ENCODE results near the gene ECSCR. TPM values are rescaled to one million over a fixed set of nuclear protein-coding genes. Genes with fewer than 3 reads are reported as not detected.

Gene ECSCR
- total and polyA plus RNA-seq, 2 donors (not counting 1 experiment from before 2014, with no cell fraction given): not detected

- DNase-seq: no peak
- Histone ChIP-seq H3K4me2 (replicated peaks; ENCODE audit: low read depth, low read length, poor library complexity, severe bottlenecking) (no peak overlapping the region), H3K36me3 (replicated peaks in 1 of 2; ENCODE audit: control extremely low read depth in 1 of 2, control insufficient read depth in 1 of 2, extremely low read depth in 1 of 2, insufficient read depth in 2 of 2, low read length in 1 of 2) (no peaks in the 10 kb centered on the region), H3K27me3 (replicated peaks in 1 of 4; ENCODE audit: control extremely low read depth in 1 of 4, control insufficient read depth in 3 of 4, insufficient read depth in 4 of 4, low read length in 3 of 4) (no peaks in the 10 kb centered on the region), H3K4me3 (ENCODE audit: control extremely low read depth in 1 of 5, extremely low read depth in 1 of 5, insufficient read depth in 1 of 5, low read depth in 2 of 5, low read length in 4 of 5) (no peak overlapping the region), H3K27ac (ENCODE audit: low read length in 2 of 2) (no peak overlapping the region), H3K4me1 (ENCODE audit: control insufficient read depth in 2 of 2, insufficient read depth in 2 of 2, low read length in 2 of 2) (peaks cover 13 to 21% of the 10 kb centered on the region in 2 donors), H3K79me2 (ENCODE audit: control insufficient read depth, insufficient read depth, low read length) (peaks cover 4% of the 10 kb centered on the region), H4K20me1 (ENCODE audit: control insufficient read depth, insufficient read depth, low read length, poor library complexity, severe bottlenecking) (no peaks in the 10 kb centered on the region), H3K9ac (ENCODE audit: low read length) (no peak overlapping the region), H3K9me3 (ENCODE audit: control extremely low read depth in 1 of 3, control insufficient read depth in 2 of 3, insufficient read depth in 1 of 3, low read length in 2 of 3) (no peaks in the 10 kb centered on the region), H2AFZ (ENCODE audit: insufficient read depth, low read depth, low read length, poor library complexity, severe bottlenecking) (no peak overlapping the region)
- WGBS (ENCODE audit: insufficient coverage): 96% methylated on average over 9 of the region's 10 CpGs
- Mint-ChIP-seq H3K27me3 (no peaks in the 10 kb centered on the region), H3K9me3 (ENCODE audit: insufficient read depth) (no peaks in the 10 kb centered on the region), H3K4me3 (no peak overlapping the region), H3K4me1 (peaks cover 28% of the 10 kb centered on the region), H3K27ac (no peak overlapping the region)
- ChIA-PET CTCF (interaction anchor here (2.5 to 2.9 kb wide), 2 partner anchors 21 to 112 kb away, joined by 5 to 9 read pairs; no protein-coding TSS in a partner anchor), POLR2A (interaction anchor here (0.6 to 1.9 kb wide), 2 partner anchors 10 to 60 kb away, joined by 3 to 6 read pairs; no protein-coding TSS in a partner anchor)
- no peak for ATAC-seq (ENCODE audit: low read depth)
- TF ChIP-seq EZH2 (IDR thresholded peaks at IDR 0.05; ENCODE audit: borderline replicate concordance, insufficient read depth, low read depth, low read length, poor library complexity, severe bottlenecking) (no peak), CTCF (IDR thresholded peaks at IDR 0.05) (no peak)
- intact Hi-C loops (cut with micrococcal nuclease): loop anchor here (10.0 kb wide), 3 partner anchors 233 to 937 kb away; partner anchors contain the start of gene EGR1
Observed at GRCh38 chr5:139401546-139401945, 61.0 kb downstream of the ECSCR start.

- no peaks in the 10 kb centered on the region for H3K36me3 ChIP-seq (replicated peaks in 1 of 2; ENCODE audit: control extremely low read depth in 1 of 2, control insufficient read depth in 1 of 2, extremely low read depth in 1 of 2, insufficient read depth in 2 of 2, low read length in 1 of 2)
- no peak overlapping the region for H3K4me2 ChIP-seq (replicated peaks; ENCODE audit: low read depth, low read length, poor library complexity, severe bottlenecking)
- DNase-seq: no peak
- Mint-ChIP-seq H3K27ac (no peak overlapping the region), H3K9me3 (ENCODE audit: insufficient read depth) (no peaks in the 10 kb centered on the region), H3K4me3 (no peak overlapping the region), H3K4me1 (peaks cover 25% of the 10 kb centered on the region), H3K27me3 (no peaks in the 10 kb centered on the region)
- peaks cover 4% of the 10 kb centered on the region for H4K20me1 ChIP-seq (ENCODE audit: control insufficient read depth, insufficient read depth, low read length, poor library complexity, severe bottlenecking)
- H2AFZ ChIP-seq (ENCODE audit: insufficient read depth, low read depth, low read length, poor library complexity, severe bottlenecking): no peak overlapping the region
- H3K27ac ChIP-seq (ENCODE audit: low read length in 2 of 2): no peak overlapping the region
- H3K4me3 ChIP-seq (ENCODE audit: control extremely low read depth in 1 of 5, extremely low read depth in 1 of 5, insufficient read depth in 1 of 5, low read depth in 2 of 5, low read length in 4 of 5): no peak overlapping the region
- no peak overlapping the region for H3K9ac ChIP-seq (ENCODE audit: low read length)
- H3K27me3 ChIP-seq (replicated peaks in 1 of 4; ENCODE audit: control extremely low read depth in 1 of 4, control insufficient read depth in 3 of 4, insufficient read depth in 4 of 4, low read length in 3 of 4): no peaks in the 10 kb centered on the region
- WGBS (ENCODE audit: insufficient coverage): 66% methylated on average over 5 of the region's 6 CpGs
- intact Hi-C loops (cut with micrococcal nuclease): loop anchor here (10.0 kb wide), 3 partner anchors 235 to 935 kb away; partner anchors contain the start of gene EGR1
- ChIA-PET CTCF (no interaction called here), POLR2A (interaction anchor here (0.6 kb wide), 1 partner anchor 1235 kb away, joined by 8 read pairs; no protein-coding TSS in a partner anchor)
- no peaks in the 10 kb centered on the region for H3K9me3 ChIP-seq (ENCODE audit: control extremely low read depth in 1 of 3, control insufficient read depth in 2 of 3, insufficient read depth in 1 of 3, low read length in 2 of 3)
- H3K4me1 ChIP-seq (ENCODE audit: control insufficient read depth in 2 of 2, insufficient read depth in 2 of 2, low read length in 2 of 2): peaks cover 10 to 17% of the 10 kb centered on the region in 2 donors
- TF ChIP-seq CTCF (IDR thresholded peaks at IDR 0.05) (no peak), EZH2 (IDR thresholded peaks at IDR 0.05; ENCODE audit: borderline replicate concordance, insufficient read depth, low read depth, low read length, poor library complexity, severe bottlenecking) (no peak)
- H3K79me2 ChIP-seq (ENCODE audit: control insufficient read depth, insufficient read depth, low read length): no peaks in the 10 kb centered on the region
- no peak for ATAC-seq (ENCODE audit: low read depth)
Observed at GRCh38 chr5:139399501-139400121, 62.9 kb downstream of the ECSCR start.

All from B cell (primary cell).